Right lobe of liver (tissue), 6 donors: ENCODE data around the gene CFAP126. TPM values are rescaled to one million over a fixed set of nuclear protein-coding genes. Genes with fewer than 3 reads are reported as not detected.
"Not testable (repeated sequence)": the region's sequence is repeated elsewhere in the genome, so short reads cannot be mapped to it uniquely, and the experiment has no call there.

Experiments used
- ATAC-seq, 4 donors: fragments of 200-7000 bp; cut with Tn5 transposase; one replicate each; pipeline ENCODE4 v1.9.1; 2020; ENCODE audit warnings: mild to moderate bottlenecking in 4 of 4, moderate library complexity in 4 of 4
- DNase-seq, 3 donors: peaks; one replicate each; pipeline ENCODE4 v3.0.0-alpha.2; 2020
- H3K27ac ChIP-seq, 3 donors: fragments of 200-600 bp; one replicate each; pipeline ENCODE4 v1.8.0; 2022
- H3K27me3 ChIP-seq, 2 donors: fragments of 200-600 bp; one replicate each; pipeline ENCODE4 v1.8.0; 2022
- H3K36me3 ChIP-seq, 4 donors: fragments of 200-600 bp; sonication (generic) in 1 of 4; one replicate each; pipeline versions ENCODE4 v1.5.1 to v1.8.0; 2017 to 2022; ENCODE audit warnings: control low read depth in 1 of 4
- H3K4me1 ChIP-seq, 4 donors: fragments of 200-600 bp; sonication (generic) in 1 of 4; one replicate each; pipeline versions ENCODE4 v1.5.1 to v1.8.0; 2017 to 2022; ENCODE audit warnings: control low read depth in 1 of 4
- H3K4me3 ChIP-seq, 3 donors: fragments of 200-600 bp; one replicate each; pipeline ENCODE4 v1.8.0; 2022
- H3K9me3 ChIP-seq, 4 donors: fragments of 200-600 bp; sonication (generic) in 1 of 4; one replicate each; pipeline versions ENCODE4 v1.5.1 to v1.8.0; 2017 to 2022; ENCODE audit warnings: control low read depth in 1 of 4
- CTCF ChIP-seq, 4 donors: fragments of 200-600 bp in 3 of 4; fragments of 450-650 bp in 1 of 4; IDR thresholded peaks; one replicate each; pipeline versions ENCODE4 v1.5.1 to v1.8.0; 2016 to 2022; ENCODE audit warnings: antibody characterized with exemption in 4 of 4, mild to moderate bottlenecking in 2 of 4
- POLR2A ChIP-seq: fragments of 450-650 bp; IDR thresholded peaks from one replicate; pipeline ENCODE4 v1.6.1; 2017; ENCODE audit warnings: antibody characterized with exemption, mild to moderate bottlenecking
- WGBS: methylation state at CpG from one replicate; pipeline ENCODE4 v1.1.6; 2018; ENCODE audit warnings: low coverage, low lambda C conversion rate; ENCODE audit not compliant: insufficient coverage; ENCODE audit errors: missing lambda C conversion rate; 5-methylcytosine and 5-hydroxymethylcytosine counted together
- intact Hi-C, 2 donors: fragments of 100-400 bp; cut with DNase I; formaldehyde crosslinking; loops; one replicate each; pipeline versions ENCODE4 v1.11.2 to v1.14.1; 2022
- total RNA-seq, 6 experiments: library from RNA; depleted of rRNA in 2 of 6; stranded (reverse); fragments of >200 nt in 2 of 6; fragmentation: NEBNext Ultra II Directional in 3 of 6; extraction: Animal tissue kit (Norgen Biotek cat#: 25700) in 3 of 6; gene quantifications; one replicate each; pipeline versions ENCODE4 v1.1.0 to v1.2.4, GENCODE V29; 2016 to 2023
- donor health status: DM: no; HTN: yes; CAD: no.
- donor health status: DM: no; HTN: no; CAD: no.
- donor health status: DM: no; HTN: no; CAD: no.
- donor health status: DM: no; HTN: yes; CAD: no.
- donor health status: DM: no; HTN: yes; CAD: no.

CFAP126 gene
- total RNA-seq, 6 experiments from 2014 or later, result not detected

GRCh38 chr1:161398900-161399256, 31.2 kb upstream of the CFAP126 start:
- peak overlapping the region; percentile 46 to 70 (median 67) for H3K4me3 ChIP-seq
- ATAC-seq, result peak in 1 of 4 donors; percentile 33

GRCh38 chr1:161397038-161397437, 29.4 kb upstream of the CFAP126 start:
- DNase-seq, H3K27me3 ChIP-seq, H3K4me3 ChIP-seq, H3K9me3 ChIP-seq, H3K27ac ChIP-seq, ATAC-seq, intact Hi-C loops, H3K36me3 ChIP-seq, H3K4me1 ChIP-seq: not testable (repeated sequence)
- WGBS, result 90% methylated on average over 8 of the region's 8 CpGs

More at GRCh38 chr1:161398900-161399256, 31.2 kb upstream of the CFAP126 start:
- Histone ChIP-seq H3K9me3 (no peaks in the 10 kb centered on the region), H3K4me1 (peaks cover 0 to 6% (median 2%) of the 10 kb centered on the region in 4 donors), H3K27ac (peak overlapping the region; percentile 99), H3K36me3 (no peaks in the 10 kb centered on the region), H3K27me3 (no peaks in the 10 kb centered on the region)
- intact Hi-C loops, result no loop called here
- no peak for TF ChIP-seq POLR2A
- no peak for TF ChIP-seq CTCF (IDR thresholded peaks at IDR 0.05)
- DNase-seq, result no peak
- 11% methylated on average over 14 of the region's 17 CpGs for WGBS

- Histone ChIP-seq H3K27me3 (no peaks in the 10 kb centered on the region), H3K4me3 (no peak overlapping the region), H3K36me3 (no peaks in the 10 kb centered on the region), H3K27ac (no peak overlapping the region), H3K4me1 (peaks cover 0 to 4% (median 0%) of the 10 kb centered on the region in 4 donors), H3K9me3 (no peaks in the 10 kb centered on the region)
- intact Hi-C loops, result no loop called here
- ATAC-seq, result no peak
- TF ChIP-seq POLR2A (no peak), CTCF (IDR thresholded peaks at IDR 0.05) (no peak)
- DNase-seq, result no peak
Measured at GRCh38 chr1:161393151-161393550, 25.5 kb upstream of the CFAP126 start.

GRCh38 chr1:161391611-161392010, 23.9 kb upstream of the CFAP126 start:
- Histone ChIP-seq H3K36me3 (no peaks in the 10 kb centered on the region), H3K4me1 (peaks cover 0 to 4% (median 0%) of the 10 kb centered on the region in 4 donors), H3K27ac (no peak overlapping the region), H3K4me3 (no peak overlapping the region), H3K27me3 (no peaks in the 10 kb centered on the region), H3K9me3 (no peaks in the 10 kb centered on the region)
- 86% methylated on average over 8 of the region's 8 CpGs for WGBS
- intact Hi-C loops, result no loop called here
- ATAC-seq, result no peak
- TF ChIP-seq CTCF (IDR thresholded peaks at IDR 0.05) (no peak), POLR2A (no peak)
- no peak for DNase-seq

GRCh38 chr1:161391136-161391535, 23.5 kb upstream of the CFAP126 start:
- H3K27me3 ChIP-seq, H3K4me3 ChIP-seq, ATAC-seq, H3K27ac ChIP-seq, H3K4me1 ChIP-seq, H3K9me3 ChIP-seq, H3K36me3 ChIP-seq, DNase-seq, intact Hi-C loops: not testable (repeated sequence)
- WGBS, result 93% methylated on average over 3 of the region's 7 CpGs

- intact Hi-C loops, result no loop called here
- no peaks in the 10 kb centered on the region for H3K9me3 ChIP-seq
- H3K36me3 ChIP-seq, result no peaks in the 10 kb centered on the region
- ATAC-seq (no peak), DNase-seq (no peak)
- H3K27ac ChIP-seq, result peak overlapping the region; percentile 43 to 69 (median 53)
- 45% methylated on average over 2 of the region's 13 CpGs for WGBS
- no peaks in the 10 kb centered on the region for H3K27me3 ChIP-seq
- H3K4me1 ChIP-seq, result peaks cover 0 to 4% (median 0%) of the 10 kb centered on the region in 4 donors
- H3K4me3 ChIP-seq, result peak overlapping the region; percentile 50 to 62 (median 57)
- TF ChIP-seq POLR2A (no peak), CTCF (IDR thresholded peaks at IDR 0.05) (no peak)
Measured at GRCh38 chr1:161390559-161390858, 22.8 kb upstream of the CFAP126 start.
